GM21515 (cell line): ENCODE results near the gene SGSH.
"Not testable (repeated sequence)": the region's sequence is repeated elsewhere in the genome, so short reads cannot be mapped to it uniquely, and the experiment has no call there.

ENCODE experiments used
- ATAC-seq: cut with Tn5 transposase; IDR thresholded peaks from one replicate; pipeline ENCODE4 v1.9.1; 2021; ENCODE audit not compliant: unreplicated experiment

SGSH gene

GRCh38 chr17:80212511-80212910, 7.6 kb downstream of the SGSH start:
- ATAC-seq = no peak

DNA sequence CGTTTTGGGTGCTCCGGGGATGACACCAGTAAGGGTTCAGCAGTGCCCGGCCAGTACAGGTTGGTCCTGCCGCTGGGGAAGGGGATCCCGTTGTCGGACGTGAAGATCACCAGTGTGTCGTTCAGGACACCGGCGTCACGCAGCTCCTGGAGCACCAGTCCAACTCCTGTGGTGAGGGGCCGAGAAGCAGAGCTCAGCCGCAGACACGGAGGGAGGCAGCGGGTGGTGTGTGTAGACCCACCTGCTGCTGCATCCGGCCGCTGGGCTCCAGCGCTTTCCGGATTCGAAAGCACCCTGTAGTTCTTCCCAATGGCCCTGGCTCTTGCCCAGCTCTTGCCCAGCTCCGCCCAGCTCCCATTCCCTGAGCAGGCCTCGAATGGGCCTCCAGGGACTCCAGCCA, 8.0 kb downstream of the SGSH start:
- ATAC-seq = no peak

DNA sequence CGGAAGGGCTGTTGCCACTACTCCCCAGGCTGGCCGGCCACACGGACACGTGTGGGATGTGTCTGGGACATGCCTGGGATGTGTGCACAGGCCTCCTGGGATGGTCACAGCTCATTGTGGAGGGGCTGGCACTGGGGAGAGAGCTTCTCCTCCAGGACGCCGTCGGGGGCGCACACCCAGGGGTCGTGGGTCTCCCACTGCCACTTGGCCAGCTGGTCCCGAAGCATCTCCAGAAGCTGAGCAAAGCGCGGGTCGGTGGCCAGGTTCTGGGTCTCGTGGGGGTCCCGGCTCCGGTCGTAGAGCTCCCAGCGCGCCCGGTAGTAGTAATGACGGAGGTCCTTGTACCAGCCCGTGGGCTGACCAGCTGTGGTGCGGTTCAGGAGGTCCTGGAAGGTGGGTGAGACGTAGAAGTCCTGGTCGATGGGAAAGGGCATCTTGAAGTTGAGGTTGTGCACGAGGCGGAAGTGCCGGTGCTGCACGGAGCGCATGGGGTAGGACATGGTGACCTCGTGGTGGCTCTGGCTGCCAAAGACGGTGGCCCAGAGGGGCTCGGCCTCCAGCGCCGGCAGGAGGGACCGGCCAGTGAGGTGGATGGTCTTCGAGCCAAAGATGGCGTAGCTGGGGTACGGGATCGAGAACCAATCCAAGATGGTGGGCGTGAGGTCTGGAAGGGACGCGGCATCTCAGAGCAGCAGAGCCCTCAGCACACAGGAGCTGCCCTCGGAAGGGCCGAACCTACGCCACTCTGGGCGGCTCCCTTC, 9.6 kb downstream of the SGSH start:
- ATAC-seq = no peak

DNA sequence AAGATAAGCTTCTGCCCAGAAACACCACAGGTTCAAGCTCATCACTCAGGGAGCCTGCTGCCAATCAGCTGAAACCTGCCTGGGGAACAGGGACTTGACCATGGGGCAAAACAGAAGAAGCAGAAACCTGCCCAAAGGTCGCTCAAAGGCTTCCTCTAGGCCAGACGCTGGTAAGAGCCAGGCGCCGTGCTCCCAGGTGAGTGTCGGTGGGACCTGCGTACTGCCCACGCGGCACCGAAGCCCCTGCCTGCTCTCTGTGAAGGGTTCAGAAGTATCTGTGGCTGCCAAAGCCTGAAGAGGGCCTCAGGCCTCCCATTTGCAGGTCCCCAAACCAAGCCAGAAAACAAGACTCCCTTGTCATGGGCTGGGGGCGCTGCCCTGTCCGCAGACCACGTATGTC, 10.4 kb downstream of the SGSH start:
- no peak for ATAC-seq

DNA sequence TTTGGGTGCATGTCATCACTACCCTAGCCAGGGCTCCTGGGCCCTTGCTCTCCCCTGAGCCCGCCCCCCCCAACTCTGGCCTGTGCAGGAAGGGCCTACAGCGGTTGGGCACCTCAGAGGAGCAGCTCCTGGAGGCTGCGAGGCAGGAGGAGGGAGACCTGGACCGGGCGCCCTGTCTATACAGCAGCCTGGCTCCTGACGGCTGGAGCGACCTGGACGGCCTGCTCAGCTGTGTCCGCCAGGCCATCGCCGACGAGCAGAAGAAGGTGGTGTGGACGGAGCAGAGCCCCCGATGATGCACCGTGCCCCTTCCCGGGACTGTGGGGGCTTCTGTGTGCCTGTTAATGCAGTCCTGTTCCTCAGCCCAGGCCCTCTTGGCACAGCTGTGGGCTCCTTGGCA, 12.1 kb downstream of the SGSH start:
- no peak for ATAC-seq

GRCh38 chr17:80205811-80206210, 14.3 kb downstream of the SGSH start:
- no peak for ATAC-seq

DNA sequence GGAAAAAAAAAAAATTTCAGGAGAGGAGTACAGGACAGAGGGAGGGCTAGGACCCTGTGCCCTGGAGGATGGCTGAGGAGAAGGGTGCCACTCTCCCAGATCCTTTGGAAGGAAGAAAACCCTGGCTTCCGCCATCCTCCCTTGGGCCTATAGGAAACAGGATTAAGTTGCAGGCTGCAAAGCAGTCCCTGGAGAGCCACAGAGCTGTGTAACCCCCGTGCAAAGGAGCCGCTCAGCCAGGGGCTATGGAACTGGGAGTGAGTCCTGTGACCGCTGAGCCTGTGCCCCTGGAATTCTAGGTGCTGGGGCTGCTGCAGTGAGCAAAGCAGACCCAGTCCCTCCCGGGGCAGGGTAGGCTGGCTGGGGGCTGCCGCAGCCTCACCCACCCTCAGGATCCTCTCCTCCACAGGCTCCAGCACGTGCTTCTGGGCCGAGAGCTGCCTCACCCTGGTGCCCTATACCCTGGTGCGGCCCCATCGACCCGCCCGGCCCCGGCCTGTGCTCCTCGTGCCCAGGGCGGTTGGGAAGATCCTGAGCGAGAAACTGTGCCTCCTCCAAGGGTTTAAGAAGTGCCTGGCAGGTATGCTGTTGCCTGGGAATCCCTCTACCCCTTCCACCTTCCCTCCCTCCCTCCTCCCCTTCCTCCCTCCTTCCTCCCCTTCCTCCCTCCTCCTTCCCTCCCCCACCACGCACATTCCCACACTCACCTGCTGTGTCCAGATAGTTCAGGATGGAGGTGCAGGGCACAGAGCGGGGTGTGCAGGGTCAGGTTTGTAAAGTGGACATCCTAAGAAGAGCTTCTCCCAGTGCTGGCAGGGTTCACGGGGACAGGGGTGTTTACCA, 15.3 kb downstream of the SGSH start:
- ATAC-seq = no peak

DNA sequence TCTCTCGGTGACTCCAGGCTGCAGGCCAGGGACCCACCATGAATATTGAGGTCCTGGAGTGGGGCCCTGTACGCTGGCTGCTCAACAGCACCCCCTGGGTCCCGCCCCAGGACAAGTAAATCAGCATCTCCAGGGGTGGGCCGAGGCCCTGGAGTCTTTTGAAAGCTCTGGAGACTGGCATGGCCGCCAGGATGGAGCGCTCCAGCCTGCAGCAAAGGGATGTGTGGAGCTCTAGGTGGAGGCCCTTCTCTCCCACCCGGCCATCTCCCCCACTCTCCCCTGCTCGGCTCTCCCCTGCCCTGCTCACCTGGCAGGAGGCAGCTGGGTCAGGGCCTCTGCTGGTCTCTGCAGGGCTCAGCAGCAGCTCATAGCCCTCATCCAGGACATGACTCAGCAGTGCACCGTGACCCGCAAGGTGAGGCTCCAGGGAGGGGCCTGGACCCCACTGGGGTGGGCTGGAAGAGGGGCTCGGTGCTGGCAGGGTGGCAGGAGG, 16.6 kb downstream of the SGSH start:
- no peak for ATAC-seq

- ATAC-seq = no peak
These were observed 17.9 kb downstream of the SGSH start for GRCh38 chr17:80202197-80202596.

- no peak for ATAC-seq
These were observed 18.7 kb downstream of the SGSH start for GRCh38 chr17:80201446-80201845.

DNA sequence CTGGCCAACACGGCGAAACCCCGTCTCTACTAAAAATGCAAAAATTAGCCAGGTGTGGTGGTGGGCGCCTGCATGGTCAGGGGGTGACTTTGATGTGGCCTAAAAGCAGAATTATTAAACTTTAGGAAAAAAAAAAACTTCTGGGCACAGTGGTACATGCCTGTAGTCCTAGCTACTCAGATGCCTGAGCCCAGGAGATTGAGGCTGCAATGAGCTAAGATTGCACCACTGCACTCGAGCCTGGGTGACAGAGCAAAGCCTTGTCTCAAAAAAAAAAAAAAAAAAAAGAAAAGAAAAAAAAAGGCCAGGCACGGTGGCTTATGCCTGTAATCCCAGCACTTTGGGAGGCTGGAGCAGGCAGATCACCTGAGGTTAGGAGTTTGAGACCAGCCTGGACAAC, 20.8 kb downstream of the SGSH start:
- ATAC-seq = not testable (repeated sequence)

- ATAC-seq = no peak
These were observed 21.9 kb downstream of the SGSH start for GRCh38 chr17:80198144-80198661.

DNA sequence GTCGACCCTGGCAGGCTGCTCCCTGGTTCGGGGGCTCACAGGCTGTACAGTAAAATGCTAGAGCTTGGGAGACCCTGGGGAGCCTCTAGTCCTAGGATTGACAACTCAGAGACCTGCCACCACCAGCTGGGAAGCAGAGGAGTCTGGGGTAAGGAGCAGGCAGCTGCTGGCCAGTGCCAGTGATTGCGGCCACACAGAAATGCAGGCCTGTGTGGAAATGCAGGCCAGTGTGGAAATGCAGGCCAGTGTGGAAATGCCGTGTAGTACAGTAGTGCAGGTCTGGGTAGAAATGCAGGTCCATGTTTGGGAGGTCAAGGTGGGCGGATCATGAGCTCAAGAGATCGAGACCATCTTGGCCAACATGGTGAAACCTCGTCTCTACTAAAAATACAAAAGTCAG, 23.5 kb downstream of the SGSH start:
- ATAC-seq = no peak

DNA sequence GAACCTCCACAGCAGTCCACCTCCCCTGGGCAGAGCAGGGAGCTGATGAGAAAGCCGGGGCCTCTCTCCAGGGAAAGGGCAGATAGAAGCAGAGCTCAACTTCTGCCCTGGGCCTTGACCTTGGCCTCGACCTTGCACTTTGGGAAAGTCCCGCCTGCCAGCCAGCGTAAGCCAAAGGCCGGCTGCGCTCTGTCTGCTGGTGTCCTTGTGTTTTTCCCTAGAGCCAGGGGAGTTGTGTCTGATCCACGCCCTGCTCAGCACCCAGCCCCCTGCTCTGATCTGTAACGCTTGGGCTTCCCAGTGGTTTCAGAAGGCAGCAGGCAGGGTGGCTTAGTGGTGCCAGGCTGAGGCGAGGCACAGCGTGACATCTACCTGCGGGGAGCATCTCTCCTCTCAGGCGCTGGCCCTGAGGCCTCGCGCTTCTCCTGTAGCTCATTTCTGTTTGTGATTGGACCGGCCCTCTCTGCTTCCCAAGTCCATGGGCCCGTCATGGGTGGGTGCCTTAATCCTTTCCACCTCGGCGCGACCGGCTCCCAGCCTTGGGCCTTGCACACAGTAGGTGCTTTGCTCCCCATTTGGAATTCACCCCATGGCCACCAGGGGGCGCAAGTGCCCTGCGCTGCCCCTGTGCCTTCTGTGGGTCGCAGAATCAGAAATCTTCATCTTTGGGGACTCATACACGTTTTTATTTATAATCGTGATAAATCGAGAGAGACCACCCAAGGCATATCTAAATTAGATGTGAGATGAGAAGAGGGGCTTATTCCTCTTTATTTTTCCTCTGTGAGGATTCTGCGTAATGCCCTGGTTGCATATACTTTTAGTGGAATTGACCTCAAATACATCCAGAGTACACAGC, 24.2 kb downstream of the SGSH start:
- no peak for ATAC-seq

- ATAC-seq = no peak
These were observed 25.0 kb downstream of the SGSH start for GRCh38 chr17:80195141-80195540.

GRCh38 chr17:80191865-80192661, 28.1 kb downstream of the SGSH start:
- ATAC-seq = no peak

- no peak for ATAC-seq
These were observed 28.9 kb downstream of the SGSH start for GRCh38 chr17:80191192-80191591.

GRCh38 chr17:80190716-80191115, 29.4 kb downstream of the SGSH start:
- ATAC-seq = no peak

- ATAC-seq = no peak
These were observed 30.5 kb downstream of the SGSH start for GRCh38 chr17:80189611-80190010.

GRCh38 chr17:80187515-80187941, 32.6 kb downstream of the SGSH start:
- ATAC-seq = no peak
